ENCODE data around the gene PNPLA7. TPM values are rescaled to one million over a fixed set of nuclear protein-coding genes. Genes with fewer than 3 reads are reported as not detected.

The PNPLA7 gene
- total RNA-seq, 1 experiment from 2014 or later = 0.90 TPM

DNA sequence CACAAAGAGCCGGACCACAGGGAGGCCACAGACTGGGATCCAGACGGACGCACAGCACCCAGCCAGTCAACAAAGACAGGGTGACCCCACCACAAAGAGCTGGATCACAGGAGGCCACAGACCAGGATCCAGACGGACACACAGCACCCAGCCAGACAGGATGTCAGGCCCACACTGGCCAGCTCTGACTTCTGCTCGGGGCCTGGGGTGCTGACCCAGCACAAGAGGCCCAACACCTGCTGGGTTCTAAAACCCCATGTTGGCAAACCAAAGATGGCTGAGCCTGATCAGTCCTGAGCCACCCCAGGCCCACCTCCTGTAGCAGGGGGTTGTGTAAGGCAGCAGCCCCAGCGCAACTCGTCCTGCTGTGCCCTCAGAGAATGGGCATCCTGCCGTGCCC, 33.8 kb upstream of the PNPLA7 start:
- no peak for DNase-seq (ENCODE audit: low spot score)
- Histone ChIP-seq H3K27me3 (replicated peaks; ENCODE audit: insufficient read depth, low read depth, low read length, poor library complexity) (no peaks in the 10 kb centered on the region), H3K4me1 (ENCODE audit: insufficient read depth, low read length, poor library complexity, severe bottlenecking) (peaks cover 9% of the 10 kb centered on the region), H3K27ac (ENCODE audit: low read depth, low read length, poor library complexity, severe bottlenecking) (peak overlapping the region; percentile 57), H3K9me3 (ENCODE audit: low read depth, low read length, poor library complexity, severe bottlenecking) (no peaks in the 10 kb centered on the region), H3K36me3 (ENCODE audit: insufficient read depth, low read length, poor library complexity, severe bottlenecking) (peaks cover 58% of the 10 kb centered on the region), H3K4me3 (ENCODE audit: low read depth, low read length, poor library complexity, severe bottlenecking) (no peak overlapping the region)
- ChIA-PET CTCF (no interaction called here), POLR2A (ENCODE audit: low non-redundant PET) (no interaction called here)
- intact Hi-C loops (cut with micrococcal nuclease; ENCODE audit: unreplicated experiment) = no loop called here
- BruUV-seq (replicated peaks) = no TSS peak
- TF ChIP-seq, protein P1, sequence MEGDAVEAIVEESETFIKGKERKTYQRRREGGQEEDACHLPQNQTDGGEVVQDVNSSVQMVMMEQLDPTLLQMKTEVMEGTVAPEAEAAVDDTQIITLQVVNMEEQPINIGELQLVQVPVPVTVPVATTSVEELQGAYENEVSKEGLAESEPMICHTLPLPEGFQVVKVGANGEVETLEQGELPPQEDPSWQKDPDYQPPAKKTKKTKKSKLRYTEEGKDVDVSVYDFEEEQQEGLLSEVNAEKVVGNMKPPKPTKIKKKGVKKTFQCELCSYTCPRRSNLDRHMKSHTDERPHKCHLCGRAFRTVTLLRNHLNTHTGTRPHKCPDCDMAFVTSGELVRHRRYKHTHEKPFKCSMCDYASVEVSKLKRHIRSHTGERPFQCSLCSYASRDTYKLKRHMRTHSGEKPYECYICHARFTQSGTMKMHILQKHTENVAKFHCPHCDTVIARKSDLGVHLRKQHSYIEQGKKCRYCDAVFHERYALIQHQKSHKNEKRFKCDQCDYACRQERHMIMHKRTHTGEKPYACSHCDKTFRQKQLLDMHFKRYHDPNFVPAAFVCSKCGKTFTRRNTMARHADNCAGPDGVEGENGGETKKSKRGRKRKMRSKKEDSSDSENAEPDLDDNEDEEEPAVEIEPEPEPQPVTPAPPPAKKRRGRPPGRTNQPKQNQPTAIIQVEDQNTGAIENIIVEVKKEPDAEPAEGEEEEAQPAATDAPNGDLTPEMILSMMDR (conservative IDR thresholded peaks at IDR 0.05; ENCODE audit: low read depth, low read length) = no peak
- TF ChIP-seq EZH2 (IDR thresholded peaks at IDR 0.05; ENCODE audit: borderline replicate concordance, low read depth, low read length, poor library complexity, severe bottlenecking) = no peak

DNA sequence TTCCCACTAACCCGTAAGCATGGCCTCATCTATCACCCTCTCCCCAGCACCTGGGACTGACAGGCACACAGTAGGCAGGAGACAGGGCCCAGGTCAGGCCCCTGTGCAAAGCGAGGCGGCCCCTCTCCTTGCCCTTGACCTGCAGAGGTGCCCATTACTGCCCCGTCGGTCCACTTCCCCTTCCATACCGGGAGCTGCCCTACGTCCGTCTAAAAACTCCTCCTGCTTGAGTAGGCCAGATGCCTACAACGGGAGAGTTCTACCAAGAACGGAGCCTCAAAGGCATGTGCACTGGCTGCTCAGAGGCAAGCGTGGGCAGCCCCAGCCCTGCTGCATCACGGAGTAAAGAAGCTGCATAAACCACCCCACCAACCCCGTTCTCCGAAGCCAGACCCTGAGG, 33.1 kb upstream of the PNPLA7 start:
- H3K9me3 ChIP-seq (ENCODE audit: low read depth, low read length, poor library complexity, severe bottlenecking) = no peaks in the 10 kb centered on the region
- ChIA-PET POLR2A (ENCODE audit: low non-redundant PET) (no interaction called here), CTCF (no interaction called here)
- H3K27ac ChIP-seq (ENCODE audit: low read depth, low read length, poor library complexity, severe bottlenecking) = peak overlapping the region; percentile 57
- BruUV-seq (replicated peaks) = no TSS peak
- DNase-seq (ENCODE audit: low spot score) = no peak
- H3K4me3 ChIP-seq (ENCODE audit: low read depth, low read length, poor library complexity, severe bottlenecking) = no peak overlapping the region
- intact Hi-C loops (cut with micrococcal nuclease; ENCODE audit: unreplicated experiment) = no loop called here
- H3K4me1 ChIP-seq (ENCODE audit: insufficient read depth, low read length, poor library complexity, severe bottlenecking) = peaks cover 6% of the 10 kb centered on the region
- peaks cover 55% of the 10 kb centered on the region for H3K36me3 ChIP-seq (ENCODE audit: insufficient read depth, low read length, poor library complexity, severe bottlenecking)
- H3K27me3 ChIP-seq (replicated peaks; ENCODE audit: insufficient read depth, low read depth, low read length, poor library complexity) = no peaks in the 10 kb centered on the region
- TF ChIP-seq, protein P1 (conservative IDR thresholded peaks at IDR 0.05; ENCODE audit: low read depth, low read length) = no peak
- TF ChIP-seq EZH2 (IDR thresholded peaks at IDR 0.05; ENCODE audit: borderline replicate concordance, low read depth, low read length, poor library complexity, severe bottlenecking) = no peak

DNA sequence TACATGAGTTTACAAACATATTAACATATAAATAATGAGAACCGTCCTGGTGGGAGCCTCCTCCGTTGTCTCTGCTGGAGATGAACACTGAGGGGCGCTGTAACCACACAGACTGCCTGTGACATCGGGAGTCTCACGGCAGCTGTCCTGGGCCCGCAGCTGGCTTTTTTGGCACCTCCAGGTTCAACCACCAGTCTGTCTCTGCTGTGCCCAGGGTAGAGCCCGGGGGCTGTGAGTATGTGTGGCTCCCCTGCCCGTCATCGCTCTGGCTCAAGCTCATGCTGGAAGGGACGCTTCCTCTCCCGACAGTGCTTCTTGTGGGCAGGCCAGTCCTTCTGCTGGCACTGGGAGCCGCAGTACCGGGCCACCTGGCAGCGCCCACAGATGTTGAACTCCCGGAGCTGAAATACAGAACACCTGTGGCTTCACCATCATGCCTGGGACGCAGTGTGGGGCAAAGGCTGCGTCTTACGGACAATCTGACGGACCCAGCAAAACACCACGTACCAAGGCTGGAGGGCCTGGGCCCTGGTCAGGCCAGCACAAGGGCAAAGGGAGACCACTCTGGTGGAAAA, 32.2 kb upstream of the PNPLA7 start:
- Histone ChIP-seq H3K27ac (ENCODE audit: low read depth, low read length, poor library complexity, severe bottlenecking) (no peak overlapping the region), H3K9me3 (ENCODE audit: low read depth, low read length, poor library complexity, severe bottlenecking) (no peaks in the 10 kb centered on the region), H3K27me3 (replicated peaks; ENCODE audit: insufficient read depth, low read depth, low read length, poor library complexity) (no peaks in the 10 kb centered on the region), H3K4me3 (ENCODE audit: low read depth, low read length, poor library complexity, severe bottlenecking) (no peak overlapping the region), H3K36me3 (ENCODE audit: insufficient read depth, low read length, poor library complexity, severe bottlenecking) (peaks cover 45% of the 10 kb centered on the region), H3K4me1 (ENCODE audit: insufficient read depth, low read length, poor library complexity, severe bottlenecking) (peaks cover 12% of the 10 kb centered on the region)
- CTCF ChIA-PET = no interaction called here
- TF ChIP-seq EZH2 (IDR thresholded peaks at IDR 0.05; ENCODE audit: borderline replicate concordance, low read depth, low read length, poor library complexity, severe bottlenecking) = no peak
- TF ChIP-seq, protein P1 (conservative IDR thresholded peaks at IDR 0.05; ENCODE audit: low read depth, low read length) = peak; percentile 48
- intact Hi-C loops (cut with micrococcal nuclease; ENCODE audit: unreplicated experiment) = no loop called here
- POLR2A ChIA-PET (ENCODE audit: low non-redundant PET) = no interaction called here
- DNase-seq (ENCODE audit: low spot score) = peak; percentile 51
- no TSS peak for BruUV-seq (replicated peaks)
